NCI-H146 treated with DMSO at 0.1 percent for 48 hours (cell line): Measurements from ENCODE around the gene CDHR5.

Experiments
- DNase-seq: peaks from one replicate; lab custom pipeline; 2025; ENCODE audit not compliant: unreplicated experiment; lab: John Stamatoyannopoulos, UW

The CDHR5 gene

GRCh38 chr11:623999-624704 is 603 bp downstream of the CDHR5 start:
- no peak for DNase-seq

DNA sequence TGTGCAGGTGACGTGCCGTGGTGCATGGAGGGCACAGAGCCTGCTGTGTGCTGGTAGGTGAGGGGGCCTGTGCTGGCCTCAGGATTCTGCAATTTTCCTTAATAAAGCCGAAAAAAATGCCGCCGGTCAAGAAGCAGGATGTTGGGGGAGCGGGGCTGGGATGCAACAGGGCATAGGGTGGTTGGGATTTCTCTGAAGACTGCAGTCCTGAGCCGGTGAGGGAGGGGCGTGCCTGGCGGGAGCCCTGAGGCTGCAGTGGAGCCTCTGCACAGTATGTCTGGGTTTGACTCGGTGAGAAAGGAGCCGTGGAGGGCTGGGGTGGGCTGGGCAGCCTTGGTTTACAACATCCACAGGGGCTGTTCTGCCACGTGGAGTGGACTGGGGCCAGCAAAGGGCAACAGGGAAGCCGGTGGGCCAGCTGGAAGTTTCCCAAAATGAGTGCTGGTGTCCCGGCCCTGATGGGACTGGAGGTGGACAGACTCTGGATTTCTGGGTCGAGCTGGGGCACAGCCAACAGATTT is 1.3 kb downstream of the CDHR5 start:
- no peak for DNase-seq

DNA sequence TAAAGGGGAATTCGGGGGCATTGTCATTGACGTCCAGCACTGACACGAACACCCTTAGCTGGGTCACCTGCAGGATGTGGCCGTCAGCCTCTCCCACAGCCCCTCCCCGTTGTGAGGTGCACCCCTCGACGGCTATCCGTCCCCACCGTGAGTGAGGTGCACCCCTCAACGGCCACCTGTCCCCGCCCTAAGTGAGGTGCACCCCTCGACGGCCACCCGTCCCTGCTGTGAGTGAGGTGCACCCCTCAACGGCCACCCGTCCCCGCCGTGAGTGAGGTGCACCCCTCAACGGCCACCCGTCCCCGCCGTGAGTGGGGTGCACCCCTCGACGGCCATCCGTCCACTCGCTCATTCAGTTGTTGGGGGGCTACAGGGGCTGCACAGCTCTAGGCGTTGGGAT is 2.9 kb downstream of the CDHR5 start:
- DNase-seq, result no peak

GRCh38 chr11:620935-621814 is 3.6 kb downstream of the CDHR5 start:
- DNase-seq, result no peak

- DNase-seq, result no peak
Measured at GRCh38 chr11:620201-620600, 4.6 kb downstream of the CDHR5 start.

DNA sequence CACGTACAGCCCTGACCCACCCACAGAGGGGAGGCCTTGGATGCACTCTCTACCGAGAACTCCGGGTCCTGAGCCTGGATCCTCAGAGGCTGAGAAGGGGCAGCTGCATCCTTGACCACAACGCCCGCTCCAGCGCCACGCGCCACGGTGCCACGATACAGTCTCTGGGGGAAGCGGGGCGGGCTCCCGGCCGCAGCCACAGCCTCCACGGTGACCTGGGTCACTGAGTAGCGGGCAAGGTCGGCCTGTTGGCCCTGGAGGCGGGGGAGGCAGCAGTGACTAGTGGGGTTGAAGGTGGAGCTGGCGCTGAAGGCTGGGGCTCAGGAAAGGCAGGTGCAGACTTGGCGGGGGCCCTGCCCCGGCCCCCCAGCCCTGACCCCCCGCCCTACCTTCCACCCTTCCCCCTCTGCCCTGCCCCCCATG is 5.1 kb downstream of the CDHR5 start:
- no peak for DNase-seq

DNA sequence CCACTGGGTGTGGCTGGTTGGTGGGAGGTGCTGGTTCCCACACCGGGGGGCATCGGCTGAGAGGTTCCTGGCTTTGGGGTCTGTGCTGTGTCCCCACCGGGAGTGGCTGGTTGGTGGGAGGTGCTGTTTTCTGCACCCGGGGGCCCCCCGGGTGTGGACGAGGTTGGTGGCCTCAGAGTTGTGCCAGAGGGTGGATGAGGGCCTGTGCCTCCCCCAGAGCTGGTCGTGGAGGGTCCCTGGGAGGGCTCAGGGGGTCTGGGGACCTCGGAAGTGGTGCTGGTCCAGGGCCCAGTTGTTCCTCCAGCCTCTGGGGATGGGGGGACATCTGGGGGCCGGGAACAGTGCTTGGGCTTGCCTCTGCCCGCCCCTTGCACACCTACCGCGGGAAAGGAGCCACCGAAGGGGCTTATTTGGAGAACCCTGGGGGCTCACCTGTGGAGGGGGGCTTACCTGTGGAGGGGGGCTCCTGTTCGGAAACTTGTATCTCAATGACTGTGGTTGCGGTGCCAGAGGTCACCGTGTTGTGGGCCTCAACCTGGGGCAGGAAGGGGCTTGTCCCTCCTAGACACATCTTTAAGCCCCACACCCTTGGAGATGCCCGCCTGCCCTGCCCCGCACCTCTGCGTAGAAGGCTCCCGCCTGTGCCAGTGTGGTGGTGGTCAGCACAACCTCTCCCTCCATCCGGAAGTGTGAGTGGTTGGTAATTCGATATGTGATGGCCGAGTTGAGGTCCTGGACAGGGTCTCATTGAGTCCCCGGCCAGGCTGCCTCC is 5.7 kb downstream of the CDHR5 start:
- DNase-seq, result no peak

- no peak for DNase-seq
Measured at GRCh38 chr11:617912-618682, 6.7 kb downstream of the CDHR5 start.

- DNase-seq, result no peak
Measured at GRCh38 chr11:617199-617911, 7.4 kb downstream of the CDHR5 start.

DNA sequence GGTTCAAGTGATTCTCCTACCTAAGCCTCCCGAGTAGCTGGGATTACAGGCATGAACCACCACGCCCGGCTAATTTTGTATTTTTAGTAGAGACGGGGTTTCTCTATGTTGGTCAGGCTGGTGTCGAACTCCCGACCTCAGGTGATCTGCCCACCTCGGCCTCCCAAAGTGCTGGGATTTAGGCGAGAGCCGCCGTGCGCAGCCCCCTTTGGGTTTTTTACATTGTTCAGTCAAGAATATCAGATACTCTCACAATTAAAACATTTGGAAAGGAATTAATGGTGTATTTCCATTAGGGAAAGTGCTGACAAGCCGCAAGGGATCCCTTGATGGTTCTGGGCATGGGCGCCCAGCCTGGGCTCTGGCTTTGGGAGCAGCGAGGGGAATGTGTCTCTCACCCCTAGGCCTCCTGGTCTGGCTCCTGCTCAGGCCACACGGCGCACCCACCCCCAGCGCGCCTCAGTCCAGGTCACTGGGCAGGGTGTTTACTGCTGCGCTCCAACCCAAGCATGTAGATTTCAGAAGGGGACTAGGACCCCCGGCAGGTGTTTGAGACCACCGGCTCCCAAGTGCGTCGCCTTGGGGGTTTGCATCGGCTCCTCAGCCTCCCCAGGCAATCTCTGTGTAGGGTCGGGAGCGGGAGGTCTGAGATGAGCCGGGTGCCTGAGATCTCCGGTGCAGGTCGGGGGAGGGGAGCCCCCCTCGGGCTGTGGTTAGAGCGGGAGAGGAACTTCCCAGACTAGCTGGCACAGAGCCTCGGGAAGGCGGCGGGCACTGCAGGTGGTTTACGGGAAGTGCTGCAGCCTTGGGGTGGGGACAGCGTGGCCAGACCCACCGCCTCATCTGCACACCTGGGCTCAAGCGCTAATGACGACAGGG is 8.2 kb downstream of the CDHR5 start:
- DNase-seq, result no peak

DNA sequence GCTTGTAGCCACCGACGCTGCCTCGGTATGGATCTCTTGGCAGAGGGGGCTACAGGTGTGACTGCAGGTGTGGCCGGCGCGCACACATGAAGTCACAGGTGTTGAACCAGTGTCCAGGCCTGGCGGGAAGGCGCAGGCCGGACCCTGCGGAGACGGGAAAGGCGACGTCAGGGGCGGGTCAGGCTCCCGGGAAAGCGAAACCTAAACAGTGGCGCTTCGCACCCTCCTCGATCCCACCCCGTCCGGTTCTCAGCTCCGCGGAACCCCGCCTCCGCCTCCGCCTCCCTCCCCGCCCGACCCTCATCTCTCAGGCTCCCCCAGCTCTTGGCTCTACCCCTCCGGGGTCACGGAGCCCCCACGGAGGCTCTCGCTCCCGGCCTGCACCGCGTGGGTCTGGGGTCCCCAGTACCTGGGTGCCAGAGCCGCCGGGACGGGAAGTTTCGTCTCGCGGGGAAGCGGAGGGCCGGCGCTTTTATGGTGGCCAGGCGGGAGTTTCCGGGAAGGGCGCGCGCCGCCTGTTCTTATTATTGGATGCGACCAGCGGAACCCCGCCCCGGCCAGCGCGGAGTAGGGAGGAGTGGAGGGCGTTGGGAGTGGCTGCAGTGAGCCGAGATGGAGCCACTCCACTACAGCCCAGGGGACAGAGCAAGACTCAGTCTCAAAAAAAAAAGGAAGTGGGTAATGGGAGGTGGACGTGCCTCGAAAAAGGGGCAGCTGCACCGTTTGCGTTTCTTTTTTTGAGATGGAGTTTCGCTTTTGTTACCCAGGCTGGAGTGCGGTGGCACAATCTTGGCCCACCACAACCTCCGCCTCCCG is 9.0 kb downstream of the CDHR5 start, which contains the start of gene IRF7:
Gene IRF7 (minus strand): TSS at position 447 of the 816 bp plus-strand sequence. CDS start 586 bp downstream, outside the sequence.
- peak; percentile 28 for DNase-seq

DNA sequence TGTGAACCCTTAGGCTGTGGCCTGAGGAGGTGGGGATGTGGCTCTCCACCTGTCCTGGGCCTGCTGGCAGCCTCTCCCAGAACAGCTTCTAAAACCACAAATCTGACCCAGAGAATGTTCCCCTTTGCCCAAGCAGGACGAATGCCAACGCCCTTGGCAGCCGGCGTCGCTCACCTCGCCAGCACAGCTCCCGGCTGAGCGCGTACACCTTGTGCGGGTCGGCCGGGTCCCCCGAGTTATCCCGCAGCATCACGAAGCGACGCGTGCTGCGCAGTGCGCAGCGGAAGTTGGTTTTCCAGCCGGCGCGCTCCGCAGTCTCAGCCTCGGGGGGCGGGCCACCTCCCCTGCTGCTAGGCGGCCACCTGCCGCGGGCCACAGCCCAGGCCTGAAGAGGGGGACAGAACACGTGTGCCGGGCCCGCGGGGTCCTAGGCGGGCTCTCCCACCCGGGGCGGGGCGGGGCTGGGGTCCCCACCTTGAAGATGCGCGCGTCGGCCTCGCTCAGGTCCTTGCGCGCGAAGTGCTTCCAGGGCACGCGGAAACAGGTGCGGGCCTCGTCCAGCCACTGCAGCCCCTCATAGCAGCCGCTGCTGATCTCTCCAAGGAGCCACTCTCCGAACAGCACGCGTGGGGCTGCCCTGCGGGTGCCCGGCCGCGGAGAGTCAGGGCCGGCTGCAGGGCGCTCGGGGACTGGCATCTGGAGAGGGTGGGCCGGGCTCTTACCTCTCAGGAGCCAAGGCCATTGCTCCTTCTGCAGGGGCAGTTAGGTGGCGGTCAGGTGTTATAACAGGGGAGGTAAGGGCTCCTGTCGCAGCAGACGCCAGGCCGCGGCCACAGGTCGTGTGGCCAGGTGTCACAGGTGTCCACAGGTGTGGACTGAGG is 9.9 kb downstream of the CDHR5 start:
- no peak for DNase-seq

GRCh38 chr11:614021-614622 is 10.6 kb downstream of the CDHR5 start:
- no peak for DNase-seq

DNA sequence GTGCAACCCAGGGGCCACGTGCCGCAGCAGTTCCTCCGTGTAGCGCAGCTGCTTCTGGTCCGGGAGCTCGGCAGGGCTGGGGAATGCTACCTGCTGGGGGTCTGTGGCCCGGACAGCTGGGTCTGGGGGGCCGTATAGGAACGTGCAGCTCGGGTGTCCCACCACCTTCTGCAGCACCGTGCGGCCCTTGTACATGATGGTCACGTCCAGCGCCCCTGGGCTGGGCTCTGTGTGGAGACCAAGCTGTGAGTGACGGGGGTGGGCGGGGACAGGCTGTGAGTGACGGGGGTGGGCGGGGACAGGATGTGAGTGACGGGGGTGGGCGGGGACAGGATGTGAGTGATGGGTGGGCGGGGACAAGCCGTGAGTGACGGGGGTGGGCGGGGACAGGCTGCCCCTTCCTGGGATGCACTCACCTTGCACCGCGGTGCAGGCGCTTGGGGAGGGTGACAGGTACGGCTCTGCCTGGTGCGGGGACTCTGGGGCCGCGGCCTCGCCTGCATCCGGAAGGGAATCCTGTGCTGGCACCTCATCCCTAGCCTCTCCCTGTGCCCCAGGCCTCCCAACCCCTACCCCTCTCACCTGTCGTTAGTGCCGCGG is 11.3 kb downstream of the CDHR5 start:
- no peak for DNase-seq

DNA sequence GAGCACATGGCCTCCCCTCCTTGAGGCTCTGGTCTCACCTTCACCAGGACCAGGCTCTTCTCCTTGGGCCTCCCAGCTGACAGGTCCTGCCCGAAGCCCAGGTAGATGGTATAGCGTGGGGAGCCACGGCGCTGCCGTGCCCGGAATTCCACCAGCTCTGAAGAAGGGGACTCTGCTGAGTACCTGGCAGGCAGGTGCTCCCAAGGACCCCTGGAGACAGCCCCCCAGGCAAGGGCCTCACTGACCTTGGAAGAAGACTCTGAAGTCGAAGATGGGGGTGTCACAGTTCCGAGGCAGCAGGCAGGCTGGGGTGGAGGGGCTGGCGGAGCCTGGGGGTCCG is 11.8 kb downstream of the CDHR5 start:
- DNase-seq, result no peak

- no peak for DNase-seq
Measured at GRCh38 chr11:612201-612960, 12.4 kb downstream of the CDHR5 start.
